ENCODE measurements around the gene NSDHL. TPM values are rescaled to one million over a fixed set of nuclear protein-coding genes. Genes with fewer than 3 reads are reported as not detected.
A peak's percentile ranks its signal among the peaks of the same experiment; 100 is the strongest.
"Not testable (repeated sequence)": the region's sequence is repeated elsewhere in the genome, so short reads cannot be mapped to it uniquely, and the experiment has no call there.

NSDHL gene
- total RNA-seq: 10 to 100 TPM; 16.3 to 24.8 TPM

GRCh38 chrX:152830312-152831305, at the start of gene NSDHL, which contains the start of gene CETN2:
NSDHL (plus strand) TSS chrX:152831063; CDS start chrX:152846325, 15,262 bp downstream.
CETN2 (minus strand) TSS chrX:152830757; CDS start chrX:152830710, 47 bp downstream.
- no peaks in the 10 kb centered on the region for H3K9me3 Mint-ChIP-seq (ENCODE audit: low read depth)
- H3K4me3 Mint-ChIP-seq: peak within 1 kb of the TSS; percentile 88
- H3K4me1 Mint-ChIP-seq: peaks cover 20% of the 10 kb centered on the region
- H3K27me3 Mint-ChIP-seq: no peaks in the 10 kb centered on the region
- CTCF ChIA-PET: interaction anchor here (0.8 to 1.9 kb wide), 2 partner anchors 9 to 14 kb away, joined by 3 to 5 read pairs; no protein-coding TSS in a partner anchor
- H3K36me3 Mint-ChIP-seq: peaks cover 7% of the 10 kb centered on the region
- peak; percentile 97 for ATAC-seq
- H3K27ac Mint-ChIP-seq: peak within 1 kb of the TSS; percentile 88
- peak; percentile 96 for DNase-seq

- H3K4me1 Mint-ChIP-seq; H3K9me3 Mint-ChIP-seq (ENCODE audit: low read depth); H3K27ac Mint-ChIP-seq; H3K4me3 Mint-ChIP-seq; DNase-seq; CTCF ChIA-PET; H3K27me3 Mint-ChIP-seq; H3K36me3 Mint-ChIP-seq: not testable (repeated sequence)
- peak; percentile 42 for ATAC-seq
Observed at GRCh38 chrX:152787062-152787461, 43.8 kb upstream of the NSDHL start.

GRCh38 chrX:152798945-152799344, 31.9 kb upstream of the NSDHL start:
- H3K27me3 Mint-ChIP-seq: peaks cover 13% of the 10 kb centered on the region
- H3K4me1 Mint-ChIP-seq: no peaks in the 10 kb centered on the region
- H3K36me3 Mint-ChIP-seq: no peaks in the 10 kb centered on the region
- no peak overlapping the region for H3K27ac Mint-ChIP-seq
- no peaks in the 10 kb centered on the region for H3K9me3 Mint-ChIP-seq (ENCODE audit: low read depth)
- no peak overlapping the region for H3K4me3 Mint-ChIP-seq
- ATAC-seq (no peak), DNase-seq (no peak)
- CTCF ChIA-PET: no interaction called here

- Mint-ChIP-seq H3K9me3 (ENCODE audit: low read depth) (no peaks in the 10 kb centered on the region), H3K27ac (no peak overlapping the region), H3K4me1 (peaks cover 3% of the 10 kb centered on the region), H3K4me3 (no peak overlapping the region), H3K27me3 (peaks cover 14% of the 10 kb centered on the region), H3K36me3 (no peaks in the 10 kb centered on the region)
- no peak for ATAC-seq
- CTCF ChIA-PET: no interaction called here
- no peak for DNase-seq
Observed at GRCh38 chrX:152806035-152806434, 24.8 kb upstream of the NSDHL start.

- Mint-ChIP-seq H3K27ac (no peak overlapping the region), H3K27me3 (peaks cover 6% of the 10 kb centered on the region), H3K36me3 (no peaks in the 10 kb centered on the region), H3K9me3 (ENCODE audit: low read depth) (no peaks in the 10 kb centered on the region), H3K4me1 (peaks cover 18% of the 10 kb centered on the region), H3K4me3 (no peak overlapping the region)
- DNase-seq: no peak
- CTCF ChIA-PET: no interaction called here
- ATAC-seq: no peak
Observed at GRCh38 chrX:152810403-152810802, 20.5 kb upstream of the NSDHL start.

GRCh38 chrX:152813206-152813605, 17.7 kb upstream of the NSDHL start:
- no peak overlapping the region for H3K4me3 Mint-ChIP-seq
- CTCF ChIA-PET: interaction anchor here (1.6 kb wide), 1 partner anchor 8 kb away, joined by 4 read pairs; no protein-coding TSS in a partner anchor
- no peak for ATAC-seq
- H3K36me3 Mint-ChIP-seq: no peaks in the 10 kb centered on the region
- DNase-seq: no peak
- no peaks in the 10 kb centered on the region for H3K9me3 Mint-ChIP-seq (ENCODE audit: low read depth)
- no peak overlapping the region for H3K27ac Mint-ChIP-seq
- H3K27me3 Mint-ChIP-seq: peaks cover 6% of the 10 kb centered on the region
- H3K4me1 Mint-ChIP-seq: peaks cover 15% of the 10 kb centered on the region

- DNase-seq (no peak), ATAC-seq (no peak)
- Mint-ChIP-seq H3K9me3 (ENCODE audit: low read depth) (no peaks in the 10 kb centered on the region), H3K27me3 (peaks cover 4% of the 10 kb centered on the region), H3K27ac (no peak overlapping the region), H3K36me3 (no peaks in the 10 kb centered on the region), H3K4me1 (peaks cover 15% of the 10 kb centered on the region), H3K4me3 (no peak overlapping the region)
- CTCF ChIA-PET: interaction anchor here (1.6 kb wide), 1 partner anchor 7 kb away, joined by 4 read pairs; no protein-coding TSS in a partner anchor
Observed at GRCh38 chrX:152814048-152814447, 16.8 kb upstream of the NSDHL start.

GRCh38 chrX:152817078-152817764, 13.6 kb upstream of the NSDHL start:
- H3K27ac Mint-ChIP-seq: no peak overlapping the region

GRCh38 chrX:152818356-152818755, 12.5 kb upstream of the NSDHL start:
- H3K9me3 Mint-ChIP-seq (ENCODE audit: low read depth): no peaks in the 10 kb centered on the region
- H3K4me1 Mint-ChIP-seq: peaks cover 21% of the 10 kb centered on the region
- peaks cover 8% of the 10 kb centered on the region for H3K27me3 Mint-ChIP-seq
- no peak overlapping the region for H3K27ac Mint-ChIP-seq
- no peak overlapping the region for H3K4me3 Mint-ChIP-seq
- H3K36me3 Mint-ChIP-seq: no peaks in the 10 kb centered on the region
- CTCF ChIA-PET: no interaction called here
- ATAC-seq (no peak), DNase-seq (no peak)

More at GRCh38 chrX:152817078-152817764, 13.6 kb upstream of the NSDHL start:
- peaks cover 25% of the 10 kb centered on the region for H3K4me1 Mint-ChIP-seq
- peaks cover 8% of the 10 kb centered on the region for H3K27me3 Mint-ChIP-seq
- H3K36me3 Mint-ChIP-seq: no peaks in the 10 kb centered on the region
- no peaks in the 10 kb centered on the region for H3K9me3 Mint-ChIP-seq (ENCODE audit: low read depth)
- no peak for DNase-seq
- CTCF ChIA-PET: interaction anchor here (0.7 to 0.9 kb wide), 2 partner anchors 14 to 742 kb away, joined by 3 to 5 read pairs; partner anchors contain the start of genes CETN2 and NSDHL
- H3K4me3 Mint-ChIP-seq: no peak overlapping the region
- no peak for ATAC-seq

- DNase-seq: no peak
- H3K27ac Mint-ChIP-seq: no peak overlapping the region
- H3K27me3 Mint-ChIP-seq: peaks cover 8% of the 10 kb centered on the region
- no peak overlapping the region for H3K4me3 Mint-ChIP-seq
- ATAC-seq: no peak
- no peaks in the 10 kb centered on the region for H3K9me3 Mint-ChIP-seq (ENCODE audit: low read depth)
- peaks cover 13% of the 10 kb centered on the region for H3K4me1 Mint-ChIP-seq
- no peaks in the 10 kb centered on the region for H3K36me3 Mint-ChIP-seq
- CTCF ChIA-PET: no interaction called here
Observed at GRCh38 chrX:152819266-152819665, 11.6 kb upstream of the NSDHL start.

- Mint-ChIP-seq H3K4me3 (no peak overlapping the region), H3K36me3 (no peaks in the 10 kb centered on the region), H3K27ac (no peak overlapping the region), H3K4me1 (peaks cover 9% of the 10 kb centered on the region), H3K27me3 (peaks cover 8% of the 10 kb centered on the region), H3K9me3 (ENCODE audit: low read depth) (no peaks in the 10 kb centered on the region)
- no peak for DNase-seq
- CTCF ChIA-PET: no interaction called here
- ATAC-seq: no peak
Observed at GRCh38 chrX:152819732-152820131, 11.1 kb upstream of the NSDHL start.

- Mint-ChIP-seq H3K4me1 (peaks cover 9% of the 10 kb centered on the region), H3K27me3 (peaks cover 8% of the 10 kb centered on the region), H3K36me3 (no peaks in the 10 kb centered on the region), H3K4me3 (no peak overlapping the region), H3K27ac (no peak overlapping the region), H3K9me3 (ENCODE audit: low read depth) (no peaks in the 10 kb centered on the region)
- ATAC-seq: no peak
- CTCF ChIA-PET: interaction anchor here (1.1 to 1.3 kb wide), 3 partner anchors 8 to 11 kb away, joined by 3 to 4 read pairs (median 4); partner anchors contain the start of gene CETN2
- DNase-seq: no peak
Observed at GRCh38 chrX:152821145-152821765, 9.6 kb upstream of the NSDHL start.
